ENCODE results near the gene GPR65. TPM values are rescaled to one million over a fixed set of nuclear protein-coding genes. Genes with fewer than 3 reads are reported as not detected.

The GPR65 gene
- total RNA-seq, 1 experiment from 2014 or later: not detected

DNA sequence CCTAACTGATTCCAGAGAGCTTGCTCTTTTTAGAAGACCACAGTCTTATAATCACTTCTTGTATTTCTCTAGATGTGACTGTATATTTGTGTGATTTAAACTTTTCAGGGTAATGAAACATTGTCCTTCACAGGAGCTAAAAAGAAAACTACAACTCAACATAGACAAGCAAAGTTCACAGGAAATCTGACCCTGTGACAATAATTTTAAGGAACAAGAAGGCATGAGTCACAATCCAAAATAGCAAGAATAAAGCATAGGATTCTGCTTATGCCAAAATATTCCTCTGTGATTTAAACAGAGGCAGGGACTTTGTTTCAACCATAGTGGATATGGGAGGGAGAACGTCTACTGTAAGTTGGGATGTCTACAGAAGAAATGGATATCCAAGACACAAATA lies 44.3 kb downstream of the GPR65 start:
- Histone ChIP-seq H3K27me3 (ENCODE audit: insufficient read depth, low read depth) (no peaks in the 10 kb centered on the region), H3K36me3 (ENCODE audit: low read depth) (no peaks in the 10 kb centered on the region), H3K9me3 (ENCODE audit: insufficient read depth, low read depth) (no peaks in the 10 kb centered on the region), H3F3A (ENCODE audit: insufficient read depth, low read depth) (peaks cover 5% of the 10 kb centered on the region; the same call in 1 of the 2 replicates), H3K4me1 (replicated peaks; ENCODE audit: insufficient read depth) (peaks cover 21% of the 10 kb centered on the region), H3K9me2 (ENCODE audit: insufficient read depth) (no peaks in the 10 kb centered on the region), H3K79me2 (ENCODE audit: low read depth) (no peaks in the 10 kb centered on the region), H2AFZ (no peak overlapping the region), H3K4me2 (no peak overlapping the region), H3K27ac (no peak overlapping the region), H3K4me3 (no peak overlapping the region), H4K20me1 (ENCODE audit: insufficient read depth) (no peaks in the 10 kb centered on the region)
- CTCF ChIA-PET: no interaction called here
- no peak for DNase-seq
- POLR2A ChIA-PET (ENCODE audit: unreplicated experiment): no interaction called here
- TF ChIP-seq, protein P1, sequence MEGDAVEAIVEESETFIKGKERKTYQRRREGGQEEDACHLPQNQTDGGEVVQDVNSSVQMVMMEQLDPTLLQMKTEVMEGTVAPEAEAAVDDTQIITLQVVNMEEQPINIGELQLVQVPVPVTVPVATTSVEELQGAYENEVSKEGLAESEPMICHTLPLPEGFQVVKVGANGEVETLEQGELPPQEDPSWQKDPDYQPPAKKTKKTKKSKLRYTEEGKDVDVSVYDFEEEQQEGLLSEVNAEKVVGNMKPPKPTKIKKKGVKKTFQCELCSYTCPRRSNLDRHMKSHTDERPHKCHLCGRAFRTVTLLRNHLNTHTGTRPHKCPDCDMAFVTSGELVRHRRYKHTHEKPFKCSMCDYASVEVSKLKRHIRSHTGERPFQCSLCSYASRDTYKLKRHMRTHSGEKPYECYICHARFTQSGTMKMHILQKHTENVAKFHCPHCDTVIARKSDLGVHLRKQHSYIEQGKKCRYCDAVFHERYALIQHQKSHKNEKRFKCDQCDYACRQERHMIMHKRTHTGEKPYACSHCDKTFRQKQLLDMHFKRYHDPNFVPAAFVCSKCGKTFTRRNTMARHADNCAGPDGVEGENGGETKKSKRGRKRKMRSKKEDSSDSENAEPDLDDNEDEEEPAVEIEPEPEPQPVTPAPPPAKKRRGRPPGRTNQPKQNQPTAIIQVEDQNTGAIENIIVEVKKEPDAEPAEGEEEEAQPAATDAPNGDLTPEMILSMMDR (conservative IDR thresholded peaks at IDR 0.05): no peak
- no peak for TF ChIP-seq EZH2 (IDR thresholded peaks at IDR 0.05; ENCODE audit: low read depth)
- intact Hi-C loops (cut with micrococcal nuclease; ENCODE audit: unreplicated experiment): no loop called here
- no TSS peak for BruUV-seq (replicated peaks)

DNA sequence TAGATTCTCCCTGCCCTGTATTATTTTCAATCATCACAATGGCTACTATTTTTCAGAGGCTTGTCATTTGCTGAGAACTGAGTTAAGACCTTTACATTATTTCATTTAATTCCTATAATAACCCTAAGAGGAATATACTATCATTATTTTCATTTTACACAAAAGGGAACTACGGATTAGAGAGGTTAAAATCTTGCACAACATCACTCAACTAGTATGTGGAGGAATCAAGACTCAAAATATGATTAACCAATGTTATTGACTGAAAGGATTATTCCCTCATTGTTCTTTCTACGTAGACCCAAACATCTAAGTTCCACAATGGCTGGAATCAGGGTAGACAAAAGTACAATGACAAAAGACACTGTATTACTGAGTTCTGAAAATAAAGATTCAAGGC lies 45.0 kb downstream of the GPR65 start:
- H2AFZ ChIP-seq: no peak overlapping the region
- no peaks in the 10 kb centered on the region for H4K20me1 ChIP-seq (ENCODE audit: insufficient read depth)
- H3K4me1 ChIP-seq (replicated peaks; ENCODE audit: insufficient read depth): peaks cover 15% of the 10 kb centered on the region
- POLR2A ChIA-PET (ENCODE audit: unreplicated experiment): no interaction called here
- no peaks in the 10 kb centered on the region for H3K9me3 ChIP-seq (ENCODE audit: insufficient read depth, low read depth)
- no peaks in the 10 kb centered on the region for H3K36me3 ChIP-seq (ENCODE audit: low read depth)
- CTCF ChIA-PET: no interaction called here
- no peak overlapping the region for H3K27ac ChIP-seq
- H3K4me2 ChIP-seq: no peak overlapping the region
- H3K27me3 ChIP-seq (ENCODE audit: insufficient read depth, low read depth): no peaks in the 10 kb centered on the region
- intact Hi-C loops (cut with micrococcal nuclease; ENCODE audit: unreplicated experiment): no loop called here
- peaks cover 5% of the 10 kb centered on the region; the same call in 1 of the 2 replicates for H3F3A ChIP-seq (ENCODE audit: insufficient read depth, low read depth)
- no TSS peak for BruUV-seq (replicated peaks)
- H3K79me2 ChIP-seq (ENCODE audit: low read depth): no peaks in the 10 kb centered on the region
- H3K4me3 ChIP-seq: no peak overlapping the region
- DNase-seq: no peak
- TF ChIP-seq EZH2 (IDR thresholded peaks at IDR 0.05; ENCODE audit: low read depth): no peak
- TF ChIP-seq, protein P1 (conservative IDR thresholded peaks at IDR 0.05): no peak
- no peaks in the 10 kb centered on the region for H3K9me2 ChIP-seq (ENCODE audit: insufficient read depth)

DNA sequence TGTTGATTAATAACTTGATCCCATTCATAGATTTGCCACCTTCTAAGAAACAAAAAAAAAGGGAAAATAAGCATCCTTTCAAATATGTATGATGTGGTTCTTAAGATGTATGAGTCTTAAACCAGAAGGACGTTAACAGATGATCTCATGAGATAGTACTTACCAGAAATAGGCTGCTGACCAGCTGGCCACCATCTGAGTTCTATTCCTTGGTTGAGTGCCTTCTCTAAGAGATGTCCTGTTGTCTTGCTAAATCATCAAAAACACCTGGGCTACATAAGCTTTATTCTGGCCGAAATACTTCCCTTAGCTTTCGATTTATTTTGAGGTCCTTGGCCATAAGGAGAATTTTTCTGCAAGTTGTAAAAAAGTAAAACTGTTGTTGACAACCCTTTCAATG lies 55.6 kb downstream of the GPR65 start:
- Histone ChIP-seq H3K4me3 (no peak overlapping the region), H3K9me2 (ENCODE audit: insufficient read depth) (no peaks in the 10 kb centered on the region), H3F3A (ENCODE audit: insufficient read depth, low read depth) (no peaks in the 10 kb centered on the region), H3K79me2 (ENCODE audit: low read depth) (no peaks in the 10 kb centered on the region), H3K27me3 (ENCODE audit: insufficient read depth, low read depth) (no peaks in the 10 kb centered on the region), H3K36me3 (ENCODE audit: low read depth) (no peaks in the 10 kb centered on the region), H3K9me3 (ENCODE audit: insufficient read depth, low read depth) (no peaks in the 10 kb centered on the region), H3K4me1 (replicated peaks; ENCODE audit: insufficient read depth) (no peaks in the 10 kb centered on the region), H3K4me2 (no peak overlapping the region), H3K27ac (no peak overlapping the region), H2AFZ (no peak overlapping the region), H4K20me1 (ENCODE audit: insufficient read depth) (no peaks in the 10 kb centered on the region)
- intact Hi-C loops (cut with micrococcal nuclease; ENCODE audit: unreplicated experiment): no loop called here
- TF ChIP-seq, protein P1 (conservative IDR thresholded peaks at IDR 0.05): no peak
- no peak for TF ChIP-seq EZH2 (IDR thresholded peaks at IDR 0.05; ENCODE audit: low read depth)
- ChIA-PET CTCF (no interaction called here), POLR2A (ENCODE audit: unreplicated experiment) (no interaction called here)
- no peak for DNase-seq
- no TSS peak for BruUV-seq (replicated peaks)

Data from PC-9 (cell line).